GM18858 (cell line): Measurements from ENCODE around the gene OR14I1.

Source experiments
- ATAC-seq: cut with Tn5 transposase; IDR thresholded peaks from one replicate; pipeline ENCODE4 v1.9.1; 2021; ENCODE audit not compliant: unreplicated experiment

OR14I1 gene

DNA sequence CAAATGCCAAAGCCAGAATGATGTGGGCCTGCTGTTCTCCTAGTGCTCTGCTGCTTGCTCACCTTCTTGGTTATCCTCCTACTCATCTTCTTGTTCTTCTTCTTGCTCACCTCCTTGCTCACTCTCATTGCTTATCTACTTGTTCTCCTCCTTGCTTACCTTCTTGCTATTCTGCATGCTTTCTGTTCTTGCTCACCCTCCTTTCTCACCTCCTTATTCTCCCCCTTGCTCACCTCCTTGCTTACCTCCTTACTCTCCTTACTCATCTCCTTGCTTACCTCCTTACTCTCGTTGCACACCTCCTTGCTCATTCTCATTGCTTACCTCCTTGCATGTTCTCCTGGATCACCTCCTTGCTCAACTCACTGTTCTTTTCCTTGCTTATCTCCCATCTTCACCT lies at the start of gene OR14I1:
TSS of gene OR14I1 (minus strand) at position 53 of the 400 bp plus-strand sequence.
- ATAC-seq: no peak

DNA sequence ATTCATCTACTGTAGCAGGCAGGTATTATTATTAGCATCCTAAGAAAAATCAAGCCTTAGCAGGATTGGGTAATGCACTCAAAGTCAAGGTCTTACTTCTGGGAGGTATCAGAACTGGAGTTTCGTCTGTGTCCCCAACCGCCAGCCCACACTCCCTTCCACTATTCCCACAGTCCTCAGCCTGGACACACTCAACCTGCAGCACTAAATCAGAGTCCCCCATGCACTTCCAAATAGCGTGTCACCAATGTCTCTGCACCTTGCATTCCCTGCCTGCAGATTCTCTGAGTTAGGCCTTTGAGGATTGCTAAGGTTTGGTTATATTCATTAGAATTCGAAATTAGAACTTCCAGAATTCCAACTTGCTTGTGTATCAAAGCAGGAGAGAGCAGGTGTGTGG lies 49.1 kb upstream of the OR14I1 start:
- no peak for ATAC-seq

DNA sequence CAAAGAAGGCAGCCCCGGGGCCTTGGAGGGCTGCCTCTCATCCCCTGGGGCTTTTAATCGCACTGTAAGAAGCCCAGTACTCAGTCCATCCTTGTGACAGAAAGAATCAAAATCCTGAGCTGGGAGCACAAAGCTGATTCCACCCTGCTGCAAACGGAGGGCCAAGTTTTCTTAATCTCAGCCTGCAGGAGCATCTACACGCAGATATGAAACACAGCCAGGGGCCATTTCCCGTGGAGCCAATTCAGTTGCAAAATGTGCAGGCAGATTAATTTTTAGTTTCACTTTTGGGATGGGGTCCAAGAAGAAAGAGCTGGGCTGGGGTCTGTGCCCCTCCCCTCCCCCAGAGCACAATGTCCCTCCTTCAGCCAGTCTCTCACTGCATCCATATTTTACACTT lies 48.6 kb upstream of the OR14I1 start:
- ATAC-seq: no peak

DNA sequence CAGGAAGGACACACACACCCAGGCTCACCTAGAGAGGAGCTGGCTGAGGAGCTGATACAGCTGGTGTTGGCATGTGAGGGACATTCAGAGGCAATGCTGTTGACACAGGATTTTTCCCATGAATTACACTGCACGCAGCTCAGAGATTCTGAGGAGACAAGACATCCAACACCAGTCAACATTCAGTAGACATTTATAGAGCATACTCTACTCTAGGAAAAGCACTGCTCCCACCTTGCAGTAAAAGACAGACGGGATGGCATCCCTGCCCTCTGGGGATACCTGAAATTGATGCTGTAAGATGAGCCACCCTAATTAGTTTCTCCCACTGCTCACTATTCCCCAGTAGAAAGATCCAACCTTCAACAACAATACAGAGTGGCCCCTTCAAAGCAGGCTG lies 47.9 kb upstream of the OR14I1 start:
- ATAC-seq: no peak

DNA sequence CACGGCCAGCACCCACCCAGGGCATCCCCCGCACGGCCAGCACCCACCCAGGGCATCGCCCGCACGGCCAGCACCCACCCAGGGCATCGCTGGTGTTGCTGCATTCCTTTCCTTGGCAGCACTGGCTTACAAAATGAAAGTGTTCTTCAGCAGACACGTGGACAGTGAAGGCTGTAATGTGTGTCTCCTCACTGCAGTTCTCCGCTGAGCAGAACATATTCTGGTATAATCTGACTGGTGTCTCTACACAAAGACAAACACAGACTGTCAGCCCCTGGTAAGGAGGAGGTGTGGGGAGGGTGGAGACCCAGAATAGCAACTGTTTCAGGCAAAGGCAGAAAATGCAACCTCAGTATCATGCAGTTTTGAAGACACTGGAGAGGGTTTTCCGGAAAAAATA lies 45.6 kb upstream of the OR14I1 start:
- ATAC-seq: no peak

DNA sequence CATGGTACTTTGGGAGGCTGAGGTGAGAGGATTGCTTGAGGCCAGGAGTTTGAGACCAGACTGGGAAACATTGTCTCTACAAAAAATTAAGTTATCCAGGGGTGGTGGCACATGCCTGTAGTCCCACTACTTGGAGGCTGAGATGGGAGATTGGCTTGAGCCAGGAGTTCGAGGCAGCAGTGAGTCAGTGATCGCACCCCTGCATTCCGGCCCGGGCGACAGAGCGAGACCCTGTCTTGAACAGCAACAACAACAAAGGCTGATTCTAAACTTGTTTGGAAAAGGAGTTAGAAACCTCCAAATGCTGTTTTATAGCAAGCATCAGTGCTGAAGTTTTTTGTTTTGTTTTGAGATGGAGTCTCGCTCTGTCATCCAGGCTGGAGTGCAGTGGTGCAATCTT lies 38.3 kb upstream of the OR14I1 start:
- no peak for ATAC-seq

DNA sequence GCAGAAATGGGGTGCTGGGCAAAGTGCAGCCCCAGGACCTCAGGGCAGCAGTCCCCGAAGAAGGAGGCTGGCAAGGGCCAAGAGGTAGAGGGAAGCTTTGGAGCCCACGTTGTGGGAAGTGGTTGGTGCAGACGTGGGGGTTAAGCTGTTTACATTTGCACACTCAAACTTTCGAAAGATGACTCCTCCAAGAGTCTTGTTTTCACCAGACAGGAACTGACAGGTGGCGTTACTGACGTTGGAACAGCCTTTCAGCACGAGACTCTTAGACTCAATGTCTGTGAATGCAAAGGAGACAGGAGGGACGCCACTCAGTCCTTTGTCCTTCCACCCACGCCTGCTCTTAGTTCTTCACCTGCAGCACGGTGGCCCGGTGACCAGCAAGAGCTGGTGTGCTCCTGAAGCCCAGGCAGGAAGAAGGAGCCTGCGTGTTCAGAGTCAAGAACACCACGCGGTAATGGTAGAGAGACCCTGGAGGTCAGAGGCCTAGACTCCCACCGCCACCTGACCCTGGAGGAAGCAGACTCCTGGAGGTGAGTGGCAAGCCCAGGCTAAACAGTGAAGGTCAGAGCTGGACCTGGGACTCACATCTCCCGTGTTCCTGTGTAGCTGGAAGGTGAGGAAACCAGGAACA lies 37.1 kb upstream of the OR14I1 start:
- no peak for ATAC-seq

DNA sequence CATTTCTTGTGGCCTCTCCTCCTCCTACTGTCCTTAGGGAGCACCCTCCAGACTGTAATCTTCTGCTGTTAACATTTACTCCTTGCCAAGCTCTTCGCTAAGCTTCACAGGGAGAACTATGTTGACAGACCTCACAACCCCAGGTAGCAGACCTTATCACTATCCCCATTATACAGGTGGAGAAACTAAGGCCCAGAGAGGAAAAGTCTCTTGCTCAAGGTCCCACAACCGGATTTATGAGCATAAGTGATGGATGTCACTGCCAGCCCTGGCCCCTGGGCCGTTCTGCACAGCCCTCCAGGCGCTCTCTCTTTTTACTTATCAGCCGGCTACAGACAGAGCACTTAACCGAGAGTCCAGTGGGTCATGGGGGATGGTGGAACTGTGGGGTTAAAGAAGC lies 34.9 kb upstream of the OR14I1 start:
- no peak for ATAC-seq

DNA sequence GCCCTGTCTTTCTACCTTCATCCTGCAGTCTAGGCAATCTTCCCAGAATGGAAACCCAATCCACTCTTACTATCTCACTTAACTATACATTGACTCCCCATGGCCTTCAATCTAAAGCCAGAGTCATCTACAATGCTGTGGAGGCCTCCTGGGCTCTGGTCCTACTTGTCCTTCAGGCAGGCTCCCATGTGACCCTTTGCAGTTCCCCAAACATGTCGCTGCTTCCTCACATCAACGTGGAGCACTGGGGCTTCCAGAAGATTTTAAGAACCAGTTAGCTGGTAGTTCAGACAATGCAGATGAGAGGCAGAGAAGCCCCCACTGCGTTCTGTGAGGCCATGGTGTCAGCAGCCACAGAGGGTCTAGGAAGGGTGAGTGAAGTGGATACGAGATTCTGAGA lies 34.4 kb upstream of the OR14I1 start:
- no peak for ATAC-seq

DNA sequence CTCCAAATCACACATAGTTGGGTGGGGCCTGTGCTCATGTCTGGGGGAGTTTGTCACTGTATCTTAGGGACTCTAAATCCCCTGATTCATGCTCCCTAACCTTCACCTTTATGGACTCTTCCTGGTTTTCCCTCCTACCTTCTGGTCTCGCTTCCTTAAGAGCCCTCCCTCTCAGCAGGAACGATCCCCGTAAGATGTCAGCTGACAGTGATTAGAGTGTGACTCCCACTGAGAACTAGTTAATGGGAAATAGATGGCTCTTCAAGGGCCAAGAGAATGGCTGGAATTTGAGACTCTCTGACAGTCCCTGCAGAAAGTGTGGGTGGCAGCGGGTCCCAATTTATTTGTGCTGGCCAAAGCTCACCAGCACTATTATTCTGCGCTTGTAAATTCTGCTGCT lies 31.0 kb upstream of the OR14I1 start:
- no peak for ATAC-seq

DNA sequence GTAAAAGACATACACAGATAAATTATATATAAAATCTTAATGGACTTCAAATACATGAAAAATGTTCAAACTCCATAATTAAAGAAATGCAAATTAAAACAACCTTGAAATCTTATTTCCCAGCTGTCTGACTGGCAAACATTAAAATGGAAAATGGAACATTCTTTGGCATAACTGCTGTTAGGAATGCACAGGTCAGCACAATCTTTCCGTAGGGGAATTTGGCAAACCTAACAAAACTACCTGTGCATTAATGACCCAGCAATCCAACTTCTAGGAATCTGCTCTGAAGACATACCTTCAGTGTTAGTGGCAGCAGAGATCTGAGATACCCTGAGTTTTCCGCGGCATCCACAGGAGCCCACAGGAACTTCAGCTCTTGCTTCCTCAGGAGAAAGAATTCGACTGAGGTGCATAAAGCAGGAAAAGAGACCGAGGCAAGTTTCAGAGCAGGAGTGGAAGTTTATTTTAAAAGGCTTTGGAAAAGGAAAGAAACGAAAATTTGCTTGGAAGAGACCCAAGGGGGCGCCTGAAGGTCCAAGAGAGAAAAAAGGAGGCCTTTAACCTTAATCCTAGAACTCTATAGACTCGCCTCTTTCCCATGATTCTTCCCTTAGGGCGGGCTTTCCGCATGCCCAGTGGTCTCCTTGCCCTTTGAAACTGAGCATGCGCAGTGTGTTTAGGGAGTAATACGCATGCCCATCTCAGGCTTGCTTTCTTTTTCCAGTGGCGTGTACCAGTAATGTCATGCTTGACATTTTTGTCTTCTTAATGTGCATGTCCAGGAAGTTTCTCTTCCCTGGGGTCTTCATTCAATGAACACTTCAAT lies 28.2 kb upstream of the OR14I1 start:
- ATAC-seq: no peak

DNA sequence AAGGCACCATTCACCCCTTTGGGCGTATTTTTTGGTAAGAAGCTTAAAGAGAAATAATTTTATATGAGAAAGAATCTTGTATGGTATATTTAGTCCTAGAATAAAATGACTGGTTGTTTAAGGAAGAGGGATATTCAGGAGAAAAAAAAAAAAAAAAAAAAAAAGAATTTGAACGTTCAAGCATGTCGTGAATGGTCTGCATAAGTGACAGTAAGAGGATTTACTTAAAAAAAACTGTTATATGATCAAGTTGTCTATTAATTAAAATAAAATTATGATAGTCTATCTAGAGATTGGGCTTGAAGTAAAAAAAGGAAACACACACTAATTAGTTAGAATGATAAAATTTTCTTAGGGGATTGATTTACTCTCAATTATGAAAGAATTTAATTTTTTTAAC lies 11.7 kb upstream of the OR14I1 start:
- no peak for ATAC-seq

DNA sequence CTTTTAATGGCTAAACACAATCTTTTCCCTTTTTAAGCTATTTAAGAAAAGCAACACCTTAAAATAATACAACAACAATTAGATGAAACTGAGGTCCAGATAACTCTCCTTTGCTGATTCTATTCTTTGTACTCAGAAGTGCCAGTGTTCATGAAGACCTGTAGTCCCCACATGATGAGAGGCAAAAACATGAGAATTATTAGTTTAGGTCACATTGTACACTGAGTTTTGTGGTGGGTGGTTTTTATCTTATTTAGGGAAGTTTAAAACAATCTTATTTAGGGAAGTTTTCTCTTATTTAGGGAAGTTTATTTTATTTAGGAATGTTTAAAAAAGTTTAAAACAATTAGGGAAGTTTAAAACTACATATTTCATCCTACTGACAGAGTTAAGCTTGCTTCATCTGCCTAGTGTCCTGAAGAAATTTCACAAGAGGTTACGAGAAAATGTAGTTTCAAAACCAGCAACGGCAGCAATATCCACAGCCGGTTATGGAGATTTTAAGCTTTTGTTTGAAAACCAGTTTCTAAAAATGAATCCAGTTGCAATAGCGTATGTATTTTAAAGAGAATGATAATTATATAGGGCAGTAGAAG lies 7.8 kb upstream of the OR14I1 start:
- no peak for ATAC-seq

DNA sequence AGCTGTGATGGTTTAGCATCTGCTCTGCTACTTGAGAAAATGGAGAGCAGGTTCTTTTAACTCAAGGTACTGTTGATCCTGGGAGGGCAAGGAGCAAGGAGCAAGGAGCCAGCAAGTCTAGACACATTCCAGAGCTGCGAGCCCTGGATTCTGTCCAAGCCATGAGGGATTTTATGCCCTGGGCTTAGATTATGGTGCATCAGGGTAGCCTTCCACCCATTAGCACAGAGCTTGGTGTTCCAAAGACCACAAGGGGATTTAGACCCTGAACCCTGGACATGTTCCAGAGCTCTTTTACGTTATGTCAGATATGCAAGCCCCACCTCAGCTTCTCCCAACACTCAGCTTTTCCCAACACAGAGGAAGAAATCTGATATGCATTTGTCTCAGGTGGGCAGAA lies 2.0 kb upstream of the OR14I1 start:
- ATAC-seq: no peak

DNA sequence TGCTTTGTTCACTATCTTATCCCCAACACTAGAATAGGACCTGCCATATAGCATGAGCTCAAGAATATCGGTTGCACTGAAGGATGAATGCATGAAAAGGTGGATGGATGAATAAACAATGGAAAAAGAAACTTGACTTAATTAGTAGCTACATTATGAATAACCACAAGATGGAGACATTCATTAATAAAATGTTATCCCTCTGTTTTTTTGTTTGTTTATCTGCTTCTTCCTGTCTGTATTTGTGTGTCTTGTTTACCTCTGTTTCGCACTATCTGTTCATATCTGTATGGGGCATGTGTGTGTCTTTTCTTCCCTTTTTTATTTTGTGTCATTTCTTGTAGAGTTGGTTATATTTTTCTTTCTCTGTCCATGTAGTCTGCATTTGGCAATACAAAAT lies 1.1 kb upstream of the OR14I1 start:
- no peak for ATAC-seq

DNA sequence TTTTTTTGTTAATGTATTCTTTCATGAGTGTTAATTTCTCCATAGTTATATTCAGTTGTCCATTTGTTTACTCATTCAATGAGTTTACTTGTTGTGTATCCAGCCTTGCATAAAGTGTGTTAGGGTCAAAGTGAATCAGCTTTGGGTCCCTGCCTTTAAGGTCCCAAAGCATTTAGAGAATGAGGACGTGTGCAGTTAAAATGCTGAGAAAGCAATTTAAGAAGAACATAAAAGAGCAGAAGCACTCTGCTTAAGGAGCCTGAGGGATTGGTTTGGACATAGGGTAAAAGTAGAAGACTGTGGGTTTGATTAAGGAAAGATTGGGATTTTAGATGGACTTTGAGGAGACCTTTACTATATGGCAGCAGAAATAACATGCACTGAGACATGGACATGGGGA lies 3.5 kb downstream of the OR14I1 start:
- ATAC-seq: no peak

DNA sequence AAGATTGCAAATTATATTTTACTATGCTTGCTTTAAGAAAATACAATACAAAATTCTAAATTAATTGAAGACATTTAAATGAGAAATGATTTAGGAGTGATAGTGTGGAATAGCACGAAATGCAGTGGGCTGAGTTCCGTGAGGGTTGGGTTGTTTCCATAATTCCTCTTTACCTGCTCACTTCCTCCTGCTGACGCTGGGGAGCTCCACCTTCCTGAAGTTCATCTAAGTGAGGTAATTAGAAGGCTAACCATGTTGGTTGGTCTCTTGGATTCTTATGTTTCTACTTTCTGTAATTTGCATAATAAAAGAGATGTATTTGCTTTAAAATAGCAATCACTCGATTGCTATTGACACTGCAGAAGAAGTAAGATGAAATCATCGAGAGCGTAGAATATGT lies 4.7 kb downstream of the OR14I1 start:
- no peak for ATAC-seq

DNA sequence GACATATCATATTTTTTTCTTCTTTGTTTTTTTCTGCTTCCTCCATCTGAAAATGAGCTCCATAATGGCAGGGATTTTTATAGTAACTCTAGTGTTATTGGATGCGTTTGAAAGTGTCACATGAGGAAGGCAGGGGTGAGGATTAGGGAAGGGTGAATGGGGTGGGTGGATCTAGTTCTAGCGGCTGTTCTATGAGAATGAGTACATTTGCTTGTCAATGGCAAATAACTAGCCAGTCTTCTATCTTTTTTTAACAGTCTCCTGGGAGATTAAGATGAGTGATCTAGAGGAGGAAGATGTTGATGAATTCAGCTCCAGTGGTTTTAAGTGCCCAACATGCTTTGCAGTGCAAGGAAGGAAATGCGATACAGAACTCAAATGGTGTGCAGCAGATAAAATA lies 5.8 kb downstream of the OR14I1 start:
- ATAC-seq: no peak

DNA sequence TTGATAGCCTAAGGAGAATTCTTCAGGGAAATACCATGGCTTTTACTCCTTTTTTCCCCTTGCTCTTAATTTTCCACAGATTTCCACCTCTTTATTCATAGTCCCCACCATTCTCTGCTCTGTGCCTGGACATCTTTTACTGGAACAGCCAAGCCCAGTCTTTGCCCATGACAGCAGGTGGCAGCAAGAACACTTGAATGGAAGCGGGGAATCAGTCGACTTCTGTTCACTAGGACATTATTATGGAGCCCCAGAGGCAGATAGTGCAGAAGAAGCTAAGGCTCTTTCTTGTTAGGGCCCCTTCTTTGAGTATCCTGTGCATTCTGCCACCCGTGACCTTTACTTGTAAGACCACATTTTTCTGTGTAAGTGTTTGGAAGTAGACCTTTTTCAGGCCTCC lies 6.3 kb downstream of the OR14I1 start:
- no peak for ATAC-seq

DNA sequence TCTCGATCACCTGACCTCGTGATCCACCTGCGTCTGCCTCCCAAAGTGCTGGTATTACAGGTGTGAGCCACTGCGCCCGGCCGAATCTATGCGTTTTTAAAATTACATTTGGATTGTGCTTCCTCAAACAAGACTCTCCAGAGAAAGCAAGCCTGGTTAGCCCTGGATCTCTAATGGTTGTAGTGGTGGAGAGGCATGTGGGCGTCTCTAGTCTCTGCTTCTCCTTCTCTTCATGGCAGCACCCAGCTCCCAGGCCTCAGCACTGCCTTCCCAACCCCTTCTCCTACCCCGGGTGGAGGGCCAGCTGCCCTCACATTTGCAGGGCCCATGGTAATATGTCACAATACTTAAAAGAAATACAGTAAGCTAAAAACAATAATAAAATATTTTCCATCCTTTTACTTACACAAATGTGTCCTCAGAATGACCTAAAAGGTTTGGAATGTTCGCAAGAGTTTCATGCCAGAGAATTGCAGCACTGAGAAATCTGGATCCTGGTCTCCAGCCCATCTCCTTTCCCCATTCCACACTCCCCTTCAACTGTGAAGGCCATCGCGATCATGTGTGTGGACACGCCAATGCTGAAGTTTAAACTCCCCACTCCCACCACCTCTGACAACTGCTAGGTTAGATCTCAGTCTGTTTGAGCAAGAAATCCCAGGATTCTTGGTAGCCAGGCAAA lies 7.0 kb downstream of the OR14I1 start:
- ATAC-seq: no peak

DNA sequence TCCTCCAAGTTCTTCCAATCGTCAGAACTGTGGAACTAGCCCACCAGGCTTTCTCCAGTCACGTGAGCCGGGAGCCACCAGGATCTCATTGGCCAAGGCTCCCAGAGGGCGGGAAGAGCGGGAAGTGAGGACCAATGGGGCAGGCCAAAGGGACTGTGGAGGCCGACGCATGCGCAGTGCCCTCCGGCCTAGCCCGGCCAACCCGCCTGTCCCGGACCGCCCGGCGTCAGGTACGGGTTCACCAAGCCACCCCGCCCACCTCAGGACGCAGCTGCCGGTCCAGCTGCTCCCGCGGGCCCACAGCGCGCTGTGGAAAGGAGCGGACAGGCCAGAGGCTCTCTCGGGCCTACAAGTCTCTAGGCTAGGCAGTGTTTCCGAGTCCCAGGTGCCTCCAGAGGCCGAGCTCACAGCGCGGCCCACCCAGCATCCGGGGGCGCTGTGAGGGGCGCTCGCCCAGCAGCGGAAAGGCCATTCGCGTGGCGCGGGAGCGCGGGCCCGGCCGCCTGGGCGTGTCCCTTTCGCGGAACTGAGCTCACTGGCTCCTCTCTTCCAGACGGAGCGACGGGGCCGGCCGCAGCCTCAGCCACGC lies 10.9 kb downstream of the OR14I1 start:
- no peak for ATAC-seq
